ENCODE measurements around the gene SIRT4.
"Not testable (repeated sequence)": the region's sequence is repeated elsewhere in the genome, so short reads cannot be mapped to it uniquely, and the experiment has no call there.

Gene SIRT4

GRCh38 chr12:120301962-120302815, at the start of gene SIRT4:
TSS of gene SIRT4 (plus strand) at chr12:120302321. CDS start at chr12:120303562, 1,241 bp downstream.
- peak; percentile 93 for DNase-seq

GRCh38 chr12:120253313-120253712, 48.8 kb upstream of the SIRT4 start:
- DNase-seq: not testable (repeated sequence)

- DNase-seq: no peak
These were observed 47.3 kb upstream of the SIRT4 start for GRCh38 chr12:120254809-120255208.

GRCh38 chr12:120257041-120257821, 44.9 kb upstream of the SIRT4 start:
- peak; percentile 96 for DNase-seq

GRCh38 chr12:120258323-120258896, 43.7 kb upstream of the SIRT4 start:
- no peak for DNase-seq

GRCh38 chr12:120259418-120260202, 42.5 kb upstream of the SIRT4 start:
- DNase-seq: no peak

- no peak for DNase-seq
These were observed 41.5 kb upstream of the SIRT4 start for GRCh38 chr12:120260607-120261006.

- DNase-seq: no peak
These were observed 39.9 kb upstream of the SIRT4 start for GRCh38 chr12:120261951-120262851.

GRCh38 chr12:120262852-120263747, 39.0 kb upstream of the SIRT4 start:
- DNase-seq: no peak

GRCh38 chr12:120263748-120264085, 38.4 kb upstream of the SIRT4 start:
- no peak for DNase-seq

GRCh38 chr12:120264086-120264903, 37.8 kb upstream of the SIRT4 start:
- no peak for DNase-seq

- DNase-seq: no peak
These were observed 37.1 kb upstream of the SIRT4 start for GRCh38 chr12:120264904-120265472.

GRCh38 chr12:120265473-120266179, 36.5 kb upstream of the SIRT4 start, which contains the start of gene PXN:
TSS of gene PXN (minus strand) at chr12:120265730. CDS start at chr12:120265629, 101 bp downstream.
- DNase-seq: peak; percentile 76

- DNase-seq: no peak
These were observed 35.8 kb upstream of the SIRT4 start for GRCh38 chr12:120266180-120266870.

GRCh38 chr12:120267736-120268135, 34.4 kb upstream of the SIRT4 start:
- no peak for DNase-seq

- peak; percentile 58 for DNase-seq
These were observed 25.4 kb upstream of the SIRT4 start for GRCh38 chr12:120276734-120277133.

- DNase-seq: no peak
These were observed 23.7 kb upstream of the SIRT4 start for GRCh38 chr12:120278137-120279069.

All from fibroblast of skin of right quadriceps (primary cell).